Right lobe of liver (tissue), 4 donors: Measurements from ENCODE around the gene ALG12.

ENCODE experiments used
- POLR2A ChIP-seq: fragments of 450-650 bp; IDR thresholded peaks from one replicate; pipeline ENCODE4 v1.6.1; 2017; ENCODE audit warnings: antibody characterized with exemption, mild to moderate bottlenecking
- TF ChIP-seq, protein P1 (sequence below), 4 donors: fragments of 200-600 bp in 3 of 4; fragments of 450-650 bp in 1 of 4; IDR thresholded peaks; one replicate each; pipeline versions ENCODE4 v1.5.1 to v1.8.0; 2016 to 2022; ENCODE audit warnings: antibody characterized with exemption in 4 of 4, mild to moderate bottlenecking in 2 of 4
- donor health status: DM: no; HTN: no; CAD: no.
- donor health status: DM: no; HTN: no; CAD: no.
- donor health status: DM: no; HTN: yes; CAD: no.

DNA sequence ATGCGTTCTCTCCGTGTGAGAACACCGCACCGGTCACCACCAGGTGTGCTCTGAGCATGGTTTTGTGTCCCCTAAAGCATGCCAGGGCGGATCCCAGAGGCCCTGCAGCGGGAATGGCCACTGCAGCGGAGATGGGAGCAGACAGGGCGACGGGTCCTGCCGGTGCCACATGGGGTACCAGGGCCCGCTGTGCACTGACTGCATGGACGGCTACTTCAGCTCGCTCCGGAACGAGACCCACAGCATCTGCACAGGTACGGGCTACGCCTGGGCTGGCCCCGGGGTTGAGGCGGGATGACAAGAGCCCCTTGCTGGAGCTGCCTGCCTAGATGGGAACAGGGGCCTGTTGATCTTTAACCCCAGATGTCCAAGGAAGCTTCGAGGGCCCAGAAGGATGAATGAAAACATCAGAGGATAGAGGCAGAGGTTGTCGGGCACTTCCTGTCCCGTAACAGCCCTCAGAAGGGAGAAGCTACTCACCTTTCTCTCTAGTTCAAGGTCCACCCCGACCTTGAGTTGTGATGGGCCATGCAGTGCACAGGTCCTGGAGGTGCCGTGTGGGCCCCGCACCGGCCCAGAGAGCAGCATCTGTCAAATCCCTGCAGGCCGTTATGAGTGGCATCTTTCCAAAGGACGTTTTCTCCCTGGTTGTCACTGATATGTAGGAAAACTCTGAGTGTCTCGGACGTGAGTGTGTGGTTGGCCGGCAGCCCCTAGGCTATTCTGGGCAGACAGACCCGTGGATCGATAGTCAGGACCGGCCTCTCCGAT, 3.5 kb upstream of the ALG12 start:
- TF ChIP-seq, protein P1, sequence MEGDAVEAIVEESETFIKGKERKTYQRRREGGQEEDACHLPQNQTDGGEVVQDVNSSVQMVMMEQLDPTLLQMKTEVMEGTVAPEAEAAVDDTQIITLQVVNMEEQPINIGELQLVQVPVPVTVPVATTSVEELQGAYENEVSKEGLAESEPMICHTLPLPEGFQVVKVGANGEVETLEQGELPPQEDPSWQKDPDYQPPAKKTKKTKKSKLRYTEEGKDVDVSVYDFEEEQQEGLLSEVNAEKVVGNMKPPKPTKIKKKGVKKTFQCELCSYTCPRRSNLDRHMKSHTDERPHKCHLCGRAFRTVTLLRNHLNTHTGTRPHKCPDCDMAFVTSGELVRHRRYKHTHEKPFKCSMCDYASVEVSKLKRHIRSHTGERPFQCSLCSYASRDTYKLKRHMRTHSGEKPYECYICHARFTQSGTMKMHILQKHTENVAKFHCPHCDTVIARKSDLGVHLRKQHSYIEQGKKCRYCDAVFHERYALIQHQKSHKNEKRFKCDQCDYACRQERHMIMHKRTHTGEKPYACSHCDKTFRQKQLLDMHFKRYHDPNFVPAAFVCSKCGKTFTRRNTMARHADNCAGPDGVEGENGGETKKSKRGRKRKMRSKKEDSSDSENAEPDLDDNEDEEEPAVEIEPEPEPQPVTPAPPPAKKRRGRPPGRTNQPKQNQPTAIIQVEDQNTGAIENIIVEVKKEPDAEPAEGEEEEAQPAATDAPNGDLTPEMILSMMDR (IDR thresholded peaks at IDR 0.05) = no peak
- TF ChIP-seq POLR2A = no peak
